Measurements from ENCODE around the gene C8A.

Gene C8A

GRCh38 chr1:56894014-56894413 is 39.4 kb downstream of the C8A start:
- DNase-seq (ENCODE audit: low spot score) = no peak

DNA sequence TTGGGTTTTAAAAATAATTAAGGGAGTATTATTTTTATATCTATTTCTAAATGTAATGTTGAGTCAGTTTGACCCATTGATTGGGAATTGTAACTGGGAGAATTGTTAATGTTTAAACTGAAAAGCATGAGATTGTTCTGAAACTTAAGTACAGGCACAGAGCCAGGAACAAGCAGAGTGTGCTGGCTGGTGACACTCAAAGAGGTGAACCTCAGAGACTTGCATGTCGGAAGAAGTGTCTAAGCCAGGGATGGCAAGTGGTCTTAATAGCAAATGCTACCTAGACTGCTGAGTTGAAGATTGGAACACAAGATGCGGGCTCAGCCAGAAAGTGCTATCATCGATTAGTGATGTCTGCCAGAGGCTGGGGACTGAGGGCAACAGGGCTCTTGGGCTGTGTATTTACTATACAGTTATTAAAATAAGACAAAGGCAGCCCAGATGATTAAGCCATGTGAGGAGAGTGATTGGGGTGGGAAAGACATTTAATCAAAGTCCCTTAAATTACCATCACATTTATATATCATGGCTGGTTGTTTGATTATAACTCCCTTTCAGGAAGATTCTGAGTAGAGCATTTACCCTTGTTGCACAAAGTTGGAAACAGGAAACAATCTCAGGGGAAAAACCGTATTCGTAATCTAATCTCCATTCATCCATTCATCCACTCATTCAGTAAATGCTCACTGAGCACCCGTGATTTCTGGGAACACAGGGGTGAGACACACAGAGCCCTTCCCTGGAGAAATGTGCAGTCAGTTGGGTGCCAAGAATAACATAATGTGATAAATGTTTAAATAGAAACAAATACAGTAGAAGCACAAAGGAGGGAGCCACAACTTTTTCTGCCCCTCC is 42.8 kb downstream of the C8A start:
- DNase-seq (ENCODE audit: low spot score) = no peak

- no peak for DNase-seq (ENCODE audit: low spot score)
These were observed 43.4 kb downstream of the C8A start for GRCh38 chr1:56898005-56898373.

DNA sequence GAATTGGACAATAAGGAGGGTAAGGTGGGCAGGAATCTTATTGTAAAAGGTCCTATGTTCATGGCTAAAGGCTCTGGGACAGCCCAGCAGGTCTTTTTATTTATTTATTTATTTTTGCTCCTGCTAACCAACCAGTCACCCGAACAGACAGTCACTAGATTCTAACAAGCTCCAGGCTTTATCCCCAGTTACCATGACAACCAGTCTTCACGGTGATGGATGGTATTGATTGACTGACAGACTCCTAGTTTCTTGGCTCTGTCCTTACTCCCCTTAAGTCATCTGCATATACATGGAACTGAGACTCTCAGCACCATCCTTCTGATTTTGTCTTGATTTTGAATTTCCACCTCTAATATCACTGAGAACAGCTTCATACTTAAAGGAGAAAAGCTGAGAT is 44.3 kb downstream of the C8A start:
- DNase-seq (ENCODE audit: low spot score) = no peak

- DNase-seq (ENCODE audit: low spot score) = no peak
These were observed 47.1 kb downstream of the C8A start for GRCh38 chr1:56901716-56902115.

- DNase-seq (ENCODE audit: low spot score) = no peak
These were observed 49.2 kb downstream of the C8A start for GRCh38 chr1:56903778-56904177.

GRCh38 chr1:56904663-56905397 is 50.2 kb downstream of the C8A start:
- no peak for DNase-seq (ENCODE audit: low spot score)

DNA sequence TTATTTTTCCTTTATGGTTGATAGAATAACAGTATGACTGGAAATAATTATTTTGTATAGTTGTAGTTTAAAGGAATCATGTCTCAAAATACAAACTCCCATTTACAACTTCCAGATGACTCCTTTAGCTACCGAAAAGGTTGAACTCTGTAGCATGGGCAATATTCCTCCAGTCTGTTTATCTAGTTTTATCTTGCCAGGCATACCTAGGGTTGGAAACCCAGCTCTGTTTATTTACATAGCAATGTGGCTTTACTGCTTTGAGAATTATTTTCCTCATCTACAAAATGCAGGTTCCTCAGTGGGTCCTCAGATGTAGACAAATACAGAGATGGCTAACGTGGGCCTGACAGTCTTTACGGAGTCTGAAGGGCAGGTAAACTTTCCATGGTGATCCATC is 51.1 kb downstream of the C8A start:
- no peak for DNase-seq (ENCODE audit: low spot score)

- no peak for DNase-seq (ENCODE audit: low spot score)
These were observed 54.1 kb downstream of the C8A start for GRCh38 chr1:56908619-56909221.

DNA sequence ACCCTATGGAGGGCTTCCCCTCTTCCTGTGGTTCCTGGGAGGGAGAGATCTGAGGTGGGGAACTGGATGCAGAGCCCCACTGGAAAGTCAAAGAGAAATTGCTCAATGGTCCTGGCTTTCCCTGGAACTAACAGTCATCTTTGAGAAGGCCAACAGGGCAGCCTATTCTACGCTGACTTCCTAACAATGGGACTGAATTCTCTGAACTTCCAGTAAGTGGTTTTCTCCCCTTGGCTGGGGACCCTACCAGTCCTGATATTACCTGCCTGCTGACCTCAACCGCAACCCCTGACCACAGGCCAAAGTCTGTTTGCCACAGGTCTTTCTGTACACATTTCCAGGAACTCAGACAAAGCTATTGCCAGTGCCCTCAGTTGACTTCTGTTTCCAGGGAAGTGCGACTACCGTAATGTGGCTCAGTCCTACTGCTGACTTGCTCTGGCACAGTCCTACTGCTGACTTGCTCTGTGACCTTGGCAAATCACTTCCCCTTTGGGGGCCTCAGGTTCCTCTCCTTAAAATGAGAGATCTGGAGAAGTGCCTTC is 55.9 kb downstream of the C8A start:
- DNase-seq (ENCODE audit: low spot score) = no peak

DNA sequence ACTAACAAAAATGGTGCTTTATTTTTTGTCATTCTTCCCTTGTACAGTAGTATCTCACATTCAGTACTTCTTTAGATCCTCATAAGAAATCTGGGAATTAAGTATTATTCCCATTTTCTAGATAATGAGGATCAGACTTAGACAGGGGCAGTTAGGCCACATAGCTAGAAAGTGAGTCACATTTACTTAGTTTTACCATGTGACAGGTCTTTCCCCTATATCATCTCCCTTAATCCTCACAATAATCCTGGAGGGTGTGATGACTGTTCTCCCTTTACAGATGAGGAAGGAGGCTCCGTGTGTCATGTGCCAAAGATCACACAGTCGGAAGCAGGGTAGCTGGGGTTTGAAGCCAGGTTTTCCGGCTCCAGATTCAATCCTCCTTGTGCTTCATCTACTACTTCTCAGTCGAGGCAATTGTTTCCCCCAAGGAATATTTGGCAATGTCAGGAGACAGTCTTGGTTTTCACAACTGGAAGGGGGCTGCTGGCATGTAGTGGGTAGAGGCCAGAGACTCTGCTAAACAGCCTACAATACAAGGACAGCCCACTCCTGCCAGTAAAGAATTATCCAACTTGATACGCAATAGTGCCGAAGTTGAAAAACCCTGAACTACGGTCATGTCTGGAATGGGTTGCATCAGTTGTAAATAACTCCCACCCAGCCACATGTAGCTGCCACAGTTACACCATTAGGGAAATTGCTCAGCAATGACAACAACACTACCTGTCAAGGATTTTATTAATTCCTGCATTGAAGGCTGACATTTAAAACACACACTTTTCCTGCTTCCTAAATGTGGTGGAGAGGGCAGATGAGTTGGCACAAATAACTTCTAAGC is 56.7 kb downstream of the C8A start:
- DNase-seq (ENCODE audit: low spot score) = peak; percentile 5

- DNase-seq (ENCODE audit: low spot score) = no peak
These were observed 57.7 kb downstream of the C8A start for GRCh38 chr1:56912325-56912724.

DNA sequence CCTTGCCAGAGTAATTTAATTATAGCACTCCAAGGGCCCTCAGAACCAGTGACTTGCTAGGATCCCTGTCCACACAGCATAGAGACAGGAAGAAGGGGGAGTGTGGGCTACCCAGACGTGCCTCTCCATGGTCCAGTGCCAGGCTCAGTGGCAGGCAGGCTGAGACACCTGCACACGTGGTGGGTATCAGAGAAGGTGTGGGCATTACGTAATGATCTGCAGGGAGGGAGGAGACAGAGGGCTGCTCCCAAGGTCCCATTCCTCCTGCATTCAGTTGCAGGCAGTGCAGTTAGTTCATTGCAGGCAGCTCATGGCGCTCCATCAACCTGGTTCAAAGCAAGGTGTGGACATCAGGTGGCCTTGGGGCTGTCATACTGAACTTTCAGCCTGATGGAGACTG is 61.4 kb downstream of the C8A start:
- DNase-seq (ENCODE audit: low spot score) = no peak

DNA sequence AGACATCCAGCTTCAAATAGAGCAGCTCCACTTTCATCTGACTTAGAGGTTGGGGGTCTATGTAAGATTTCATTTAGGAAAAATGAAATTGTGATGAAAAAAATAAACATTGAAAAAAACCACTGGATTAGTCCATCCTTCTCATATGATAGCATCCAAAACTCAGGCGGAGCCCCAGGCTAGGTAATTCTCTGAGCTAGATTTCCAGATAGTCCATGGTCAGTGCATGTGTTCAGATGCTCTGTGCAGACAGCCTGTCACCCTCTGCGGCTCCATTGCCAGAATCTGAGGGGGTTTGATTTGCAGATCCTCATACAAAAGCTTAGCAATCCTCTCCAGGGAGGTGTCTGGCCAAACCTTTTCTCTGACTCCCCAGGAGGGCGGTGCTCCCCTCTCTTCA is 62.0 kb downstream of the C8A start:
- no peak for DNase-seq (ENCODE audit: low spot score)

DNA sequence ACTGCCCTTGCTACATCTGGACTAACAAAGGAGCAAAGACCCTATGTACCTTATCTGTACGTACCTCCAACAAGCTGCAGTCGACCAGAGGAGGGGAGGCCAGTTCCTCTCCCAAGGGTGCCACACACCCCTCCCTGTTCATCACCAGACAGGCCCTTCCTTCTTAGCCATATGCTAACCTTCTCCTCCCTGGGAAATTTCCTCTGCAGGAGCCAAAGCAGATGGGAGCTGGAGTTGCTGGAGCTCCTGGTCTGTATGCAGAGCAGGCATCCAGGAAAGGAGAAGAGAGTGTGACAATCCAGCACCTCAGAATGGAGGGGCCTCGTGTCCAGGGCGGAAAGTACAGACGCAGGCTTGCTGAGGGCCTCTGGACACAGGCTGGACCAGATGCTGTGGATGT is 62.8 kb downstream of the C8A start:
- DNase-seq (ENCODE audit: low spot score) = no peak

DNA sequence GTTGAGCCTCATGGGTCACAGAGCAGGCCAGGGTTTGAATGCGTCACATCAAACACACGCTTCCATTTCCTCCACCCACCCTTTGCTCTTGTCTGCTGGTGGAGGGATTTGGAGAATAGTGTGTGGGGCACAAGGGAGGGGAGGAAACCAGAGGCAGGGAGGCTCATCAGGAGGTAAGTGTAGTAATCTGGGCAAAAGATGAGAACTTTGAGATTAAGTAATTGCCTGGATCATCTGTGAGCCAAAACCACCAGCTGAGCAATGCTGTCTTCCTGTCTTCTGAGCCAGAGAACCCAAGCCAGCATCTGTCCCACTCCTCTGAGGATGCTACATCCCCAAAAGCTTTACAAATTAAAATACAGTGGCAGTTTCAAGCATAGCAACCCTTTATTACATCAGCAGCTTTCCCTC is 66.0 kb downstream of the C8A start:
- DNase-seq (ENCODE audit: low spot score) = no peak

GRCh38 chr1:56921479-56921878 is 66.9 kb downstream of the C8A start:
- DNase-seq (ENCODE audit: low spot score) = no peak

DNA sequence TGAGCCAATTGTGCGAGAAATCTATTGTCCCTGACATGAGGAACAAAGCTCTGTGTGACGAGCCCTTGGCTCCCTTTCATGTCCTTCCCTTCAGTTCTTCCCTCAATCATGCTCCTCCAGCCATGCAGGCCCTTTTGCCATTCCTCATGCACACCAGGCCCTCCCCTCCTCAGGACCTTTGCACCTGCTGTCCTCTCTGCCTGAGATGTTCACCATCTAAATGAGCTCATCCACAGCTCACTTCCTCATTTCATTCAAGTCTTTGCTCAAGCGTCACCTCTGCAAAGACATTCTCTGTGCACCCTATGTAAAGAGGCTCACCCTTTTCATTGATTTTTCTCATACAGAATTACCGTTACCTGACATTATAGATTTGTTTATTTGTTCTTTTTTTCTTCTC is 67.5 kb downstream of the C8A start:
- no peak for DNase-seq (ENCODE audit: low spot score)

- no peak for DNase-seq (ENCODE audit: low spot score)
These were observed 67.9 kb downstream of the C8A start for GRCh38 chr1:56922507-56922906.

DNA sequence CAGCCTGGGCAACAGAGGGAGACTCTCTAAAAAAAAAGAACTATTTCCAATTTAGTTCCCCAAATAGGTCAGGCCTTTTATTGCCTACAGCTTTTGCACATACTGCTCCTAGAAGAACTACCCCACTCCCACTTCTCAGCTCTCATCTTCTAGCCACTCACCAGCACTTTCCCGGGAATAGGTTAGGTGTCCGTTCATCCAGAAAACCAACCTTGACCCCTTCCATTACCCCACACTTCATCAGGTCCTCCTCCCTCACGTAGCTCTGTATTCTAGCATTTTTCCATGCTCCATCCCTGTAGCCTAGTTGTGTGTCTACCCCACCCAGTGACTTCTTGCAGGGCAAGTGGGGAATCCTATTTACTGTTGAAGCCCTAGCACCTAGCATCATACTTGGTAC is 68.6 kb downstream of the C8A start:
- no peak for DNase-seq (ENCODE audit: low spot score)

- no peak for DNase-seq (ENCODE audit: low spot score)
These were observed 69.5 kb downstream of the C8A start for GRCh38 chr1:56924116-56924515.

DNA sequence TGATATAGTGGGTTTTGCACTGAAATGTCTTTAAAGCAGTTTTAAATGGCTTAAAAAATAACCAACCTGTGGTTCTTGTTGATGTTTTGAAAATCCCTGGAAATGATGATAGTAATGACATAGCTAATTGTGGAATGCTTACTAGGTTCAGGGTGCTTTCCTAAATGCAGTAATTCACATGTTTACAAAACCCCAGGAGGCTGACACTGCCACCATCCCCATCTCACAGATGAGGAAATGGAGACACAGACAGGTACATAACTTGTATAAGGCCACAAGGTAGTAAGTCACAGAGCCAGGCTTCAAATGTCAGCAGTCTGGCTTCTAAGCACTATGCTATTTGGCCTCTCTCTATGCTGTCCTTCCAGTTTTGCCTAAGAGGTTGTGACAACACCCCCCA is 70.6 kb downstream of the C8A start:
- DNase-seq (ENCODE audit: low spot score) = no peak
